CD4-positive, alpha-beta T cell (primary cell): ENCODE results near the gene P2RY11. TPM values are rescaled to one million over a fixed set of nuclear protein-coding genes. Genes with fewer than 3 reads are reported as not detected.
A peak's percentile ranks its signal among the peaks of the same experiment; 100 is the strongest.

Experiments used
- ATAC-seq: fragments of 200-7000 bp; cut with Tn5 transposase; one replicate; pipeline ENCODE4 v1.10.0; 2022; ENCODE audit warnings: mild to moderate bottlenecking; ENCODE audit not compliant: poor library complexity
- CTCF ChIA-PET: fragments of 350-600 bp; sonication (Branson Sonifier 250); formaldehyde crosslinking; loops from one replicate; lab custom pipeline; 2021; ENCODE audit warnings: antibody characterized with exemption, inconsistent platforms; lab: Charles Lee
- POLR2A ChIA-PET: fragments of 350-600 bp; sonication (Branson Sonifier 250); formaldehyde crosslinking; loops from one replicate; lab custom pipeline; 2021; ENCODE audit warnings: antibody characterized with exemption, inconsistent platforms; lab: Charles Lee
- DNase-seq, 14 experiments: peaks; one replicate each; pipeline ENCODE4 v3.0.0-alpha.2; 2013 to 2020; ENCODE audit warnings: mixed read lengths in 2 of 14
- H3K27ac ChIP-seq, 2 donors: one replicate each; pipeline versions ENCODE4 v1.5.1 to v1.7.0; 2013; ENCODE audit warnings: low read length in 2 of 2, low read depth in 1 of 2, mild to moderate bottlenecking in 1 of 2
- H3K27me3 ChIP-seq, 2 experiments: 1 replicate in 1 of 2; 2 replicates in 1 of 2; pipeline versions ENCODE4 v1.6.1 to v1.7.0; 2013; ENCODE audit warnings: low read length in 2 of 2, control low read depth in 1 of 2, mild to moderate bottlenecking in 1 of 2, moderate library complexity in 1 of 2; ENCODE audit not compliant: insufficient read depth in 2 of 2, control insufficient read depth in 1 of 2
- H3K36me3 ChIP-seq: one replicate; pipeline ENCODE4 v1.6.1; 2013; ENCODE audit warnings: low read length, control low read depth; ENCODE audit not compliant: insufficient read depth
- H3K4me1 ChIP-seq: one replicate; pipeline ENCODE4 v1.6.1; 2013; ENCODE audit warnings: low read length, control low read depth; ENCODE audit not compliant: insufficient read depth
- H3K4me3 ChIP-seq: one replicate; pipeline ENCODE4 v1.5.1; 2013; ENCODE audit warnings: mild to moderate bottlenecking, low read length, moderate library complexity
- H3K9me3 ChIP-seq, 2 experiments: 1 replicate in 1 of 2; 2 replicates in 1 of 2; pipeline versions ENCODE4 v1.6.1 to v1.7.0; 2013; ENCODE audit warnings: low read length in 2 of 2, mild to moderate bottlenecking in 2 of 2, control low read depth in 1 of 2, moderate library complexity in 1 of 2; ENCODE audit not compliant: control insufficient read depth in 1 of 2, insufficient read depth in 1 of 2
- H3K27ac Mint-ChIP-seq: one replicate; pipeline ENCODE4 v1.8.0; 2020; ENCODE audit warnings: mixed read lengths
- H3K27me3 Mint-ChIP-seq: one replicate; pipeline ENCODE4 v1.8.0; 2021; ENCODE audit warnings: mixed read lengths
- H3K36me3 Mint-ChIP-seq: one replicate; pipeline ENCODE4 v1.8.0; 2021; ENCODE audit warnings: low read depth, mixed read lengths
- H3K4me1 Mint-ChIP-seq: one replicate; pipeline ENCODE4 v1.8.0; 2021; ENCODE audit warnings: low read depth, mixed read lengths
- H3K4me3 Mint-ChIP-seq: one replicate; pipeline ENCODE4 v1.8.0; 2020; ENCODE audit warnings: mild to moderate bottlenecking, mixed read lengths
- H3K9me3 Mint-ChIP-seq: one replicate; pipeline ENCODE4 v1.8.0; 2020; ENCODE audit warnings: mixed read lengths
- intact Hi-C, 2 experiments: fragments of 100-400 bp; cut with DNase I in 1 of 2; cut with micrococcal nuclease in 1 of 2; formaldehyde crosslinking; loops; one replicate each; pipeline versions ENCODE4 v1.15.1 to v1.9.0; 2023 to 2025; cut with DNase I, micrococcal nuclease
- total RNA-seq, 174 experiments: library from RNA in 2 of 174; stranded (reverse) in 2 of 174; gene quantifications; one replicate each; pipeline ENCODE4 v1.2.3 and lab custom pipeline; 2021 to 2026
- TF ChIP-seq, protein P1 (sequence below): fragments of 200-600 bp; IDR thresholded peaks from one replicate; pipeline ENCODE4 v1.8.0; 2022; ENCODE audit warnings: antibody characterized with exemption, mild to moderate bottlenecking

P2RY11 gene
- total RNA-seq, 2 experiments from 2014 or later = 88.5 to 93.9 TPM

DNA sequence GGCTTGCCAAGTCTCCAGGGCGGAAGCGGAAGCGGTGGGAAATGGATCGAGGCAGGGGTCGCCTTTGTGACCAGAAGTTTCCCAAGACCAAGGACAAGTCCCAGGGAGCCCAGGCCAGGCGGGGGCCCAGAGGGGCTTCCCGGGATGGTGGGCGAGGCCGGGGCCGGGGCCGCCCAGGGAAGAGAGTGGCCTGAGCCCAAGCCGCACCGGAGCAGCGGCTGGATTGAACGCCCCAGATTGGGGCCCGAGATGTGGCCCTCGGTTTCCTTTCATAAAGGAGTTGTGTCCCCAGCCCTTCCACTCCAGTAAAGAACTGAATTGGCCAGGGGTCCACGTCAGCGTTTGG is 548 bp upstream of the P2RY11 start:
- peaks cover 4% of the 10 kb centered on the region for H3K27me3 Mint-ChIP-seq
- ATAC-seq = no peak
- peak overlapping the region in 1 of 2 donors; percentile 63 for H3K27ac ChIP-seq
- no peaks in the 10 kb centered on the region for H3K9me3 Mint-ChIP-seq
- TF ChIP-seq, protein P1, sequence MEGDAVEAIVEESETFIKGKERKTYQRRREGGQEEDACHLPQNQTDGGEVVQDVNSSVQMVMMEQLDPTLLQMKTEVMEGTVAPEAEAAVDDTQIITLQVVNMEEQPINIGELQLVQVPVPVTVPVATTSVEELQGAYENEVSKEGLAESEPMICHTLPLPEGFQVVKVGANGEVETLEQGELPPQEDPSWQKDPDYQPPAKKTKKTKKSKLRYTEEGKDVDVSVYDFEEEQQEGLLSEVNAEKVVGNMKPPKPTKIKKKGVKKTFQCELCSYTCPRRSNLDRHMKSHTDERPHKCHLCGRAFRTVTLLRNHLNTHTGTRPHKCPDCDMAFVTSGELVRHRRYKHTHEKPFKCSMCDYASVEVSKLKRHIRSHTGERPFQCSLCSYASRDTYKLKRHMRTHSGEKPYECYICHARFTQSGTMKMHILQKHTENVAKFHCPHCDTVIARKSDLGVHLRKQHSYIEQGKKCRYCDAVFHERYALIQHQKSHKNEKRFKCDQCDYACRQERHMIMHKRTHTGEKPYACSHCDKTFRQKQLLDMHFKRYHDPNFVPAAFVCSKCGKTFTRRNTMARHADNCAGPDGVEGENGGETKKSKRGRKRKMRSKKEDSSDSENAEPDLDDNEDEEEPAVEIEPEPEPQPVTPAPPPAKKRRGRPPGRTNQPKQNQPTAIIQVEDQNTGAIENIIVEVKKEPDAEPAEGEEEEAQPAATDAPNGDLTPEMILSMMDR = no peak
- H3K36me3 ChIP-seq = peaks cover 68% of the 10 kb centered on the region
- H3K4me3 Mint-ChIP-seq = peak overlapping the region; percentile 15
- H3K9me3 ChIP-seq = no peaks in the 10 kb centered on the region
- no peak overlapping the region for H3K4me3 ChIP-seq
- peak overlapping the region; percentile 98 for H3K27ac Mint-ChIP-seq
- POLR2A ChIA-PET = no interaction called here
- no peaks in the 10 kb centered on the region for H3K27me3 ChIP-seq
- H3K4me1 Mint-ChIP-seq = peaks cover 42% of the 10 kb centered on the region
- peaks cover 79% of the 10 kb centered on the region for H3K36me3 Mint-ChIP-seq
- no peak for DNase-seq
- intact Hi-C loops = loop anchor here in 1 of 2 experiments (5.0 kb wide), 1 partner anchor 179 kb away; no protein-coding TSS in a partner anchor
- CTCF ChIA-PET = no interaction called here
- H3K4me1 ChIP-seq = peaks cover 82% of the 10 kb centered on the region

DNA sequence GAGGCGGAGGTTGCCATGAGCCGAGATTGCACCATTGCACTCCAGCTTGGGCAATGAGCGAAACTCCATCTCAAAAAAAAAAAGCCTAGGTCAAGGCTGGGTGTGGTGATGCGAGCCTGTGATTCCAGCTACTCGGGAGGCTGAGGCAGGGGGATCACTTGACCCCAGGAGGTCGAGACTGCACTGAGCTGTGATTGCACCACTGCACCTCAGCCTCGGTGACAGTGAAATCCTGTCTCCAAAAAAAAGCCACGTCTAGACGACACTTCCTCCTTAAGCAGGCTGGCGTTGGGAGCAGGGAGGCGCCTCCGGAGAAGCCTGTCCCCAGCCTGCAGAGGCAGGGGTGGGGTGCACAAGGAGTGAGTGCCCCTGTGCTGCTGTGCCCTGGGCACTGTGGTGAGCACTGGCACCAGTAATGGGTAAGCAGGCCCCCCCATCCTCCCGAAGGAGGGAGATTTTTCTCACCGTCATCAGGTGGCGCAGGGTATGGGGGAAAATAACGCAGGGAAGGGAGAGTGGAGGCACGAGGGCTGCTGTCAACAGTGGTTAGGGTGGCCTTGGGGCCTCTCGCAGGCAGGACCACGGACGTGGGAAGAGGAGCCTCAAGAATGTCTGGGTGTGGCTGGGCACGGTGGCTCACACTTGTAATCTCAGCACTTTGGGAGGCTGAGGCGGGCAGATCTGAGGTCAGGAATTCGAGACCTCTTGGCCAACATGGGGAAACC is 706 bp downstream of the P2RY11 start:
- no peaks in the 10 kb centered on the region for H3K9me3 Mint-ChIP-seq
- no peaks in the 10 kb centered on the region for H3K9me3 ChIP-seq
- ChIA-PET CTCF (interaction anchor here (0.6 to 2.5 kb wide), 6 partner anchors 8 to 19 kb away, joined by 3 to 13 read pairs (median 6); no protein-coding TSS in a partner anchor), POLR2A (interaction anchor here (0.8 to 4.3 kb wide), 5 partner anchors 8 to 124 kb away, joined by 3 to 28 read pairs (median 5); no protein-coding TSS in a partner anchor)
- H3K36me3 Mint-ChIP-seq = peaks cover 79% of the 10 kb centered on the region
- peaks cover 77% of the 10 kb centered on the region for H3K36me3 ChIP-seq
- ATAC-seq = peak; percentile 72
- peak overlapping the region; percentile 98 for H3K27ac Mint-ChIP-seq
- H3K27ac ChIP-seq = peak overlapping the region; percentile 47 to 63
- peak overlapping the region; percentile 87 for H3K4me3 Mint-ChIP-seq
- peak in 7 of 14 experiments; percentile 23 to 90 (median 66) for DNase-seq
- peak overlapping the region; percentile 20 for H3K4me3 ChIP-seq
- intact Hi-C loops = loop anchor here (2.0 to 5.0 kb wide), 2 partner anchors 177 to 180 kb away; no protein-coding TSS in a partner anchor
- peaks cover 80% of the 10 kb centered on the region for H3K4me1 ChIP-seq
- H3K4me1 Mint-ChIP-seq = peaks cover 31% of the 10 kb centered on the region
- TF ChIP-seq, protein P1 = no peak
- peaks cover 4% of the 10 kb centered on the region for H3K27me3 Mint-ChIP-seq
- H3K27me3 ChIP-seq = no peaks in the 10 kb centered on the region

DNA sequence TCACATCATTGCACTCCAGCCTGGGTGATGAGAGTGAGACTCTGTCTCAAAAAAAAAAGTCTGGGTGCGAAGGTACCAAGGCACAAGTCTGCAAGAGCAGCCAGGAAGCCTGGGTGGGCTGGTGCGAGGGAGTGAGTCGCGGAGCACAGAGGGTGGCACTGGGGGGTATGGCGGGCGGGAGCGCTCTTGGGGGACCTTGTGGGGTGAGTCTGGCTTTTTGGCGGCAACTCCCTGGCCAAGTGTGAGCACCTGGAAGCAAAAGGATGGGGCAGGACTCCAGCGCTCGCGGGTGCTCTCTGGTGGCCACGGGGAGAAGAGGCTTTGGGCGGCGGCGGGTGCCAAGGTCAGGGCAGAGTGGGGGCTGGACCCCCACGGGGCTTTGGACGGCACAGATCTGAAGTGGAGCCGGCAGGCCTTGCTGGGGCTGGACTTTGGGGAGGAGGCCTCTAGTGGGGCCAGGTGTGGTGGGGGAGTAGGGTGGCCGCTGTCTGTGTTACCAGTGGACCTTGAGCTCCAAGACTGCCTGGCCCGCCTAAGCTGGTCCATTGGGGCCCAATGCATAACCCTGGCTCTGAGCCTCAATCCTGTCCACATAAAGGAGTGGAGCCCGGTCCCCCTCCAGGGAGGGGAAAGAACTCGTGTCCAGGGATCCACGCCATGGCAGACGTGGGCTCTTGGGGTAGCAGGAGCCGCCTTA is 1.6 kb downstream of the P2RY11 start:
- DNase-seq (peak; percentile 43 to 83 (median 62)), ATAC-seq (peak; percentile 41)
- H3K36me3 ChIP-seq = peaks cover 77% of the 10 kb centered on the region
- Mint-ChIP-seq H3K9me3 (no peaks in the 10 kb centered on the region), H3K4me3 (peak overlapping the region; percentile 87), H3K27ac (peak overlapping the region; percentile 98), H3K36me3 (peaks cover 76% of the 10 kb centered on the region), H3K27me3 (peaks cover 4% of the 10 kb centered on the region), H3K4me1 (peaks cover 32% of the 10 kb centered on the region)
- POLR2A ChIA-PET = interaction anchor here (0.8 to 6.4 kb wide), 6 partner anchors 7 to 123 kb away, joined by 3 to 55 read pairs (median 12); partner anchors contain the start of gene PPAN
- intact Hi-C loops = loop anchor here (1.0 to 5.0 kb wide), 3 partner anchors 14 to 181 kb away; no protein-coding TSS in a partner anchor
- no peaks in the 10 kb centered on the region for H3K9me3 ChIP-seq
- no peak overlapping the region for H3K4me3 ChIP-seq
- TF ChIP-seq, protein P1 = peak; percentile 59
- CTCF ChIA-PET = interaction anchor here (0.6 to 2.5 kb wide), 8 partner anchors 9 to 293 kb away, joined by 3 to 13 read pairs (median 4); no protein-coding TSS in a partner anchor
- H3K4me1 ChIP-seq = peaks cover 80% of the 10 kb centered on the region
- peak overlapping the region; percentile 47 to 63 for H3K27ac ChIP-seq
- no peaks in the 10 kb centered on the region for H3K27me3 ChIP-seq
